HG03439 (cell line): ENCODE results near the gene ZNHIT3.
"Not testable (repeated sequence)": the region's sequence is repeated elsewhere in the genome, so short reads cannot be mapped to it uniquely, and the experiment has no call there.

Source experiments
- ATAC-seq: cut with Tn5 transposase; IDR thresholded peaks from one replicate; pipeline ENCODE4 v1.9.1; 2021; ENCODE audit warnings: mild to moderate bottlenecking, moderate library complexity; ENCODE audit not compliant: unreplicated experiment

The ZNHIT3 gene

DNA sequence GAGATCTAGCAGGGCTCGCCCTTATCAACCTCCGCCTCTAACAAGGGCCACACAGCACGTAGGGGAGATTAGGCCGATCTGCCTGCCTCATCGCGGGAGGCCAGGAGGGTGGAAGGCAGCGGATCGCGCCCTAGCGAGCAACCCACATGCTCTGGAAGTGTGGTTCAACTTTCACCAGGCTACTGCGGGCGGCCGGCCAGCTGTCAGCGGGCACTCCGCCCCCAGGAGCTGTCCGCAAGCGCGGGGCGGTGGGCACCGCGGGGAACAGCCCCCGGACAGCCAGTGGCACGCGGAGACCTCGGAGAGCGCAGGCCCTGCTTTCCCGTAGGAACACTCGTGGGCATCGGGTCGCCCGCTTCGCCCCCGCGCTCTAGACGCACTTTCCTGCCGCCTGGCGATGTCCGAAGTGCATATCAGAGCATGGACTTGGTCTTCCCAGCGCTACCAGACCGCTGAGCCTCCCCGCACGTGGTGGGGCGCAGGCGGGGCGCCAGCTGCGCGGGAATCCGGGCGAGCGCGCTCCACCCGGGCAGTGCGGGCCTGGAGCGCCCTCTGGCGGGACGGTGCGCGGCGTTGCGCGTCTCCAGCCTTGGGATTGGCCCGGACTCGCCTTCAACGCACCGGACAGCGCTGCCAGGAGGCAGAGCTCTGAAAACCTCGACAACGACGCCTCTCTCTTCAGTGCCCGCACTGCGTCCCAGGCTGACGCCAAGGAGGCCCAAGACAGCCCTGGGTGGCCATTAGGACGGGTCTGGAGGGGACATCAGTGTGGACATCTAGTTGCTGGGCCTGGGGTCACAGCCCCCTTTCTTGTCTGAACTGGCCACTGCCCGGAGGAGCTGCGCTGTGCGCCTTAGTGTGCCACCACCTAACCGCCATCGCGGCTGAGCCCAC, 3.6 kb upstream of the ZNHIT3 start:
- peak; percentile 24 for ATAC-seq

DNA sequence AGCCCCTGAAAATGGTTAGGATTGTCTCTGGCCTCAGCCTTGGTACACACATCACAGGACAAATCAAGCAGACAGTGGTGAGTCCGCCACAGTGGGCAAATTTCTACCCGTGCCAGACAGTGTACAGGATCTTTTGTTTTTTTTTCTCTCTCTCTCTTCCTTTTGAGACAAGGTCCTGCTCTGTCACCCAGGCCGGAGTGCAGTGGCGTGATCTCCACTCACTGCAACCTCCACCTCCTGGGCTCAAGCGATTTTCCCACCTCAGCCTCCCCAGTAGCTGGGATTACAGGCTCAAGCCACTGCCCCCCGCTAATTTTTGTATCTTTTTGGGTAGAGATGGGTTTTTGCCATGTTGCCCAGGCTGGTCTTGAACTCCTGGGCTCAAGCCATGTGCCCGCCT, 2.5 kb upstream of the ZNHIT3 start:
- not testable (repeated sequence) for ATAC-seq

DNA sequence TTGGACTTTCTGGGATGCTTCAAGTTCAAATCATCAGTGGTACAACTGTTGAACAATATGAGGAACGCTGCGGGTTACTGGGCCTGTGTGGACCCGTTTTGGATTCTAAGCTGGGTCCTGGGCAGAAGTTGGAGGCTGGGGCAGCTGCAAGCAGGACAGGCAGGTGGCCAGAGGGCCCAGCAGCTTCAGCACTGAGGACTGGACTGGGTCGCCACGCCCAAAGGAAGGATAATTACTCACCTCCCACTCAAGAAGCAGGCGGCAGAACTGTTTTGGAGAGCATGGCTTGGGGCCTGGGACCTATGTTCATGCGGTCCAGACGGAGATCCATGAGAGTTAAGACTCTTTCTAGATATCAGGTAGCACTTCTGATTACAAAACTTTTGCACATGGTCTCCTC, 1.5 kb upstream of the ZNHIT3 start:
- ATAC-seq = no peak

DNA sequence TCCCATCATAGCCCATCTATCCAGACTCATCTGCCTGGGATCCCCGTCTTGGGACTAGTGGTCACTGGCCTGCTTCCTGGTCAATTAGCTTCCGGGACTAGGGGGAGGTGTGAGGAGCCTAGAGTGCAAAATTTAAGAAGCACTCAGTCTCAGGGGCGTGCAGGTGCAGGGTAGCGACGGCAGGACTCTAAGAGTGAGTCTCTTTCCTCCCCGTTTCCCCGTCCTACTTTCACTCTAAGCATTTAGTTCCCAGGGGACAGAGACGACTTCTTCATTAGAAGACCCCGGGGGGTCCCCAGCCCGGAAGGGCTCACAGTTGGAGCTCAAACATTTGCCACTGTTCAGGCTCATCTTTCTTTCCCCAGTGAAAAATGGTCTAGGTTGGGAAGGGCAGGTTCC, 677 bp upstream of the ZNHIT3 start:
- ATAC-seq = no peak

DNA sequence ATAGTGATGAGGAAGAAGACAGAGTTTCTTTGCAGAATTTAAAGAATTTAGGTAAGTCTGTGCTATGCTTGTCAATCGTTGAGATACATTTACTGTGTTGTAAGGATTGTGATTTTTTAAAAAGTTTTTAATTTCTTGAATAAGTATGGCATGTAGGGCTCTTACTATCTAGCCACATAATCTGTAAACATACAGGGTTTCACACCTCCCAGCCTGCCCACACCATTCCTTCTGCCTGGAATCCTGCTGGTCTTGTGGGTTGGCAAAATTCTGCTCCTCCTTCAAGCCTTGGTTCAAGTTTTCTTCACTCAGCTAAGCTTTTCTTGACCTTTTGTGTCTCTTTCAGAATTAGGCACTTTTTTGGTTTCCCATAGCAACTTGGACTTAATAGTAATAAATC, 7.5 kb downstream of the ZNHIT3 start:
- ATAC-seq = no peak

DNA sequence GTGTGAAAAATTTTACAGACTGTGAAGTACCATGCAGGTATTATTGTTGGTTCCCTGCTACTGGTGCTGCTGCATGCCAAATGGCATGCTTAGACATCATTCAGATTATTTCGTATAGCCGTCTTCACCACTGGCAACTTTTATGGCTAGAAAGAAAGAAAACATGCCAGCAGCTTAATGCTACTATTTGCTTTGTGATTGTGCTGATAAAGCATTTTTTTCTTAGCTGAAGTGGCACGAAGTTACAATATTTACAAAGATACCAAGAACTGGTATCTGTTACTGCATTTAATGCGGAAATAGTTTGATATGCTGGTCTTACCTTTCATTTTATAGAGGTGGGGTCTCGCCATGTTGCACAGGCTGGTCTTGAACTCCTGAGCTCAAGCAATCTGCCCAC, 8.2 kb downstream of the ZNHIT3 start:
- no peak for ATAC-seq

DNA sequence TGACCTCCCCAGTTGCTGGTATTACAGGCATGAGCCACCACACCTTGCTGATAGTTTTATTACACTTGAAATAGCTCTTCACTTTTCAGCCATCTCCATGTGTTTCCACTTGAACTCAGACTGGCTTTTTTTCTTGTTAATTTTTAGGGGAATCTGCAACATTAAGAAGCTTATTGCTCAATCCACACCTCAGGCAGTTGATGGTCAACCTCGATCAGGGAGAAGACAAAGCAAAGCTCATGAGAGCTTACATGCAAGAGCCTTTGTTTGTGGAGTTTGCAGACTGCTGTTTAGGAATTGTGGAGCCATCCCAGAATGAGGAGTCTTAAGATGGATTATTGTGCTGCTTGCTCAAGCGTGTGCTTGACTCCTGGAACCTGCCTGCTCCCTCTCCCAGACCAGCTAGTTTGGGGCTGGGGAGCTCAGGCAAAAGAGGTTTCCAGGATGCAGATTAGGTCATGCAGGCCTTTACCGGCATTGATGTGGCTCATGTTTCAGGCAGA, 8.6 kb downstream of the ZNHIT3 start:
- no peak for ATAC-seq

DNA sequence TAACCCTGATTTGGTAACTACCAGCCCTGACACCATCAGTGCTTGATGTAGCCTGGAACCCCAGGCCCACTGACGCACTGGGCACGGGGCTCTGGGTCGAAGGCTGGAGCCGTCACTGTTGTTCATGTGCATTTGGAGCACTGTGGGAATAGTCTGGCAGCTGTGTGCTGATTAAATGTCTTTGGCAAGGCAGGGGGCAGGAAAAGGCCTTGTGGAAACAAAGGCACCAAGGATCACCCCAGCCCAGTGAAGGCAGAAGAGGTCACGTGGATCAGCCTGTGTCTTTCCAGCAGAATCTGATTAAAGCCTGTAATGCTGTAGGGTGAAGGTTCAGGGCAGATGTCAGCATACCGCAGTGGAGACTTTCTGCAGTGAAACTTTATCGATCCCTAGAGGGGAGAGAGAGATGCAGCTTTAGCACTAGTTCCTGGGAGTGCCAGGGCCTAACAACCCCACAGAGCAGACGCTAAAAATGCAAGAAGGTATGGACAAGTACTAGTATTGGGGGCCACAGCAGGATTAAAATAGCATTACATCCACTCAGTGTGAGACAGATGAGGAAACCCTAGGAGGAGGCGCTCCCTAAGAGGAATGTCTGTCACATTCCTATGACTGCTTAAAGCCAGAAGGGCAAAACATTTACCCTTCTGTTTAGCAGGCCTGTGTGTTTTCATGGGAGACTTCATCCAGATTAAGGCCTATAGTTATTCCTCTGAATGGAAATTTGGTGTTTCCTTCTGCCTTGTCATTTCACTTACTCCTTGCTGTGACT, 9.7 kb downstream of the ZNHIT3 start:
- ATAC-seq = no peak

DNA sequence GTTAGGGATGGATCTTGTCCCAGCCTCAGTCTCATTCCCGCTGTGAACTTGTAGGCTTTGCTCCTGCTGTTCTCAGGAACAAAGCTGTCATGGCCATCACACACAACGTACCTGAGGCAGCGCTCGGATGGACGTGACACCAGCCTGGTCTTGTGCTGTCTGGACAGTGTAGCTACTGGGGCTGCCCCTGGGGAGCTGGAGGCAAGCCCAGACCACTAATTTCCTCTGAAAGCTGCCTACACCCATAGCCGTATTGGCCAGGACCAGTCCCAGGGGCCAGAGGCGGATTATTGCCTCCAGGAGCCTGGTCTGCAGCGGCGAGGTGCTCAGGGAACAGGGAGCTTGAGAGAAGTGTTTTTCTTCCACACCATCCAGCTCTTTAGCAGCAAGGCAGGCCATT, 11.7 kb downstream of the ZNHIT3 start:
- ATAC-seq = no peak

DNA sequence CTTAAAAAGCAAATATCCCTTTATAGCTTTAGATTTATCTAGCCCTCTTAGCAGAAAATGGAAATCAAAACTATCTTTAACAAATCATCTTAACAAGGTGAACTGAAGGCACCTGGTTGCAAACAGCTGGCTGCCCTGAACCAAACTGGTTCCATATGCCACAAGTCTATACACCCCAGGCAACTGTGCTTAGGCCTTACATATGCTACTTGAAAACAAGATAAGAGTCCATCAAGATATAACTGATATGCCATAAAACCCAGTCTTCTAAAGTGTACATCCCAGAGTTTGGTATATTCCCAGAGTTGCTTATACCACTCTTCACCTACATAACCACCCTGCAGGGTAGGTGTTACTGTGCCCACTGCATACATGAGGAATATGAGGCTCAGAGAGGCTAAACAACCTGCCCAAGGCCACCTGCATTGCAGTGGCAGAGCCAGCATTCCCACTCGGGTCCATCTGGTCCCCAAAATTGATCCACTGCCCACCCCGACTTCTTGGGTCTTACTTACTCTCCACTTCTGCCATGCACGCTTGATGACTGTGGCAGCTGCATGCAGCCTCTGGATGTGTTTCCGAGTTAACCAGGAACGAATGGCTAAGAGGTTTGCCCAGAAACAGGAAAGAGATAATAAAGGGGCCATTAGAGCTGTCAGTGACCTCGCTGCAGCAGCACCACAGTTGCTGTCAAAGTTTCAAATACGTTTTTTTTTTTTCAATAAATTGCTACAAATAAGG, 12.2 kb downstream of the ZNHIT3 start:
- ATAC-seq = no peak

DNA sequence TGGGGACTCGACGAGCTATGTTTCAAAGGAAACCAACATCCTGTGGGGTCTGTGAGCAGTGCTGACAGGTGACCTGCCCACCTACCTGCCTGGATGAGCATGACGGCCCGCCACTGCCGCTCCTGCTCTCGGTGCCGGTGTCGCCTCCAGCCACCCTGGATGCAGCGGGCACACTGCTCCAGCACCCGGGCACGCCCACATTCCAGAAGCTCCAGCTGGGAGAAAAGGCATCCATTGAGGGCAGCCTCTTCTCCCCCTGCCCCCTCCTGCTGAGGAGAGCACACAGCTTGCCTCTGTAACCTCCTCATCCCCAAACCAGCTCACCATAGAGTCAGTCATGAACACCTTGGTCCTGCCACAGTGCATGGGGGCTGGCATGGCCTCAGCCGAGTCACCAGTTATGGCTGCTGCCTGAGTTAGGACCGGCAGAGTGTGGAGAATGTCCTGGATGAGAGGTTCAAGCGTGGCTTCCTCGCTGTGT, 14.3 kb downstream of the ZNHIT3 start:
- no peak for ATAC-seq

DNA sequence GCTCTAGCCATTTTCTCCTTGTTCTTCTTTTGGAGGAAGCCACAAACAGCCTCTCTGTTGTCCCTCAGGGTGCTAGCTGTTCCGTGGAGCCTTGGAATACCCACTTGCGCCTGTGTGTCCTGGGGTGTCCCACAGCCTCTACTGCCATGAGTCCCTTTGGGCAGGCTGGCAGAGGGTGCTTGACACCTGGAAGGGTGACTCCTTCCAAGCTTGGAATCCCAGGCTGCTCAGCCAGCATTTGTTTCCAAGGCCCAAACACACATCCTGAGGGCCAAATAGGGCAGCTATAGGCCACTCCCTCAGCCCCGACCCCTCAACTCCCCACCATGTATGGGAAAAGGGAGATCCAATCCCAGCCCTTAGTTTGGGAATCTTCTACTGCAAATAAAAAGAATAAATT, 14.9 kb downstream of the ZNHIT3 start:
- no peak for ATAC-seq

DNA sequence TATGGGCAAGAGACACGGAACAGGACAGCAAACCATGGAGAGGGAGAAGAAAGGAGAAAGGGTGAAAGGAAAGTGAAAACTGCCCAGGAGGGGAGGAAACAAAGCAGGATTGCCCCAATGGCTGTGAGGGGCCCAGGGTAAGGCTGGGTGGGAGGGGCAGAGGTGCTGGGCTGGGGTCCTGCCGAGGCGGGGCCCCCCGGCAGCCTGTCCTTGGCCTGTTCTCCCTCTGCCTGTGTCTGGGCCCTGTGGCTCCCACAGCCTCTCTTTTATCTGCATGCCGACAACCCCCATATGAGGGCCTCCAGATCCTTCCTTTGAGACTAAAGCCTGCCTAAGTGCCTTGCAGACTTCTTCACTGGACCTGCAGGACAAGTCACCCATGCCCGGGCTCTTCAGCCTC, 15.5 kb downstream of the ZNHIT3 start:
- ATAC-seq = no peak

DNA sequence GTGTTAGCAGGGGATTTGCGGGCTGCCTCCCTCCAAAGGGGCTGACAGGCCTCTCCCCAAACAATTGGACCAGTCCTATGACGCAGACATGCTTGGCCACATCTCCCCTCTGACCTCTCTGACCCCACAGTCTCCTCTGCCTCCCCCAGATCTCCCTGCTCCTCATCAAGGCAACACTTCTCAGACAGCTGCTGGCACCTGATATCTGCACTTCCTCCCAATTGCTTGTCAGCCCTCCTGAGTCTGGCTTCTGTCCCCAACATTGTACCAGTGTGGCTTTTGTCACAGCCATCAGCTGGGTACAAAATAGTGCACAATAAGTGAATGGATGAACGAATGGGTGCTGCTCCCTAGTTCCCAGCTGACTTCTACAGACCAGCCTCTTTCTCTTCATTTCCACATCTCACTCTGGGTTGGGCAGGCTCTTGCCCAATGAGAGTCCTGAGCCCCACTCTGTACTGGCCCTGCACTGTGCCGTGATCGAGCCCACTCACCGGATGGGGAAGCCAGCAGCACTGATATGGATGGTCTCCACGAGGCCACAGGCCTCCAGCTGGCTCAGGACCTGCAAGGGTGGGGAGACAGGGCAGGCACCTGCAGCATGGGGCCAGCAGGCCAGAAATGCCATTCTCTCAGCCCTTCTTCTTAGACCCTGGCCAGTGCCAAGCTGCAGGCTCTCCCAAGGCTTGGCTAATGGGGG, 17.1 kb downstream of the ZNHIT3 start:
- no peak for ATAC-seq

DNA sequence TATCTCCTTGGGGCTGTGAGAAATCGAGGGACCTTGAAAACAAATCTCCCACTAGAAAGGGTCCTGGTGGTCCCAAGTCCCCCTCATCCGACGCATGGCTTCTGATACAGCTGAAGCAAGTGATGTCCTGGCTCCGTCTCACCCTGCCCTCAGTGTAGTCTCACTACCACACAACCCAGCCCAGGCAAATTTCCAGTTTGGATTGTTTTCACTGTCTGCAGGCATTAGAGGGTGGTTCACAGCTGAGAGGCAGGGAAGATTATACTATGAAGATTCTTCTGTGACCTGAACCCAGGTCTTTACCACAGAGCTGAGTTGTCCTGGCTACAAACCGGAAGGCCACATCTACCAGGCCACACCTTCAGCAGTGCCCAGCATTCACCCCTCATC, 17.7 kb downstream of the ZNHIT3 start:
- ATAC-seq = no peak

DNA sequence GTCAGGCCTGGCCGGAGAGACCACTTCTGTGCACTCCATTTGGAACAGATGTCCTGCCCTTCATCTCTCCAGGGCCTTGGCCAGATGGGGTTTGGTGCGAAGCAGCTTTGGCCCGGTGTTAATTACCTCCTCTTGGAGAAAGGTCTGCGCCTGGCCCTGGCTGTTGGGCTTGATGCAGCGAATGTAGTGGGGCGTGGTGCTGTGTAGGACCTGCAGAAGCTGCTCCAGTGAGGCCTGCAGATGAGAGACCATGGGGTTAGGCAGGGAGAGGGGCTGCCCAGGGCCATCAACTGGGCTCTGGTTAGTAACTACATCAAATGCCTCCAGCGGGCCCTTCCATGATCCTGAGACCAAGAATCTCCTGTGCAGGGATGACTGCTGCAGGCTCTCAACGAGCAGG, 18.7 kb downstream of the ZNHIT3 start:
- ATAC-seq = no peak

DNA sequence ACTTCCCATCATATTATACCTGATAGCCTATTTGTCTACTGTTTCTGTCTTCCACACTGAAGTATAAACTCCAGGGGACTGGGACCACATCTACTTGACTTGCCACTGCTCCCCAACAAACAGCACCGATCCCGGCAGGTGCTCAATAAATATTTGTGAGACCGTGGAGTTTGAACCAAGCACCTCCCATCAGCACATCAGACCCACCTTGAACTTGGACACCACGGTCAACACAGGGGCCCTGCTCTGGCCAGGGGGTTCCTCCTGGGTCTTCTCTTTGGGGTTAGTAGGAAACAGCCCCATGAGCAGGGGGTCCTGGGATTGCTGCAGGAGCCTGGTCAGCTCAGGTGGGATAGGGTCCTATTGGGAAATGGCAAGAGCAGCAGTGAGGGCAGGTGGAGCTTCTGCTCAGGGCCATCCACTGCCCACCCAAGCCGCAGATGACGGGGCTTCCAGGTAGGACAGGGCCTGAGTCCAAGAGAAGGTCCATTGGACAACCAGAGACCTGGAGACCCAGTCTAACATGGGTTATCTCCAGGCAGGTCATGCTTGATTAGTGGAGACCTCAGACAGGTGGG, 19.9 kb downstream of the ZNHIT3 start:
- ATAC-seq = no peak

DNA sequence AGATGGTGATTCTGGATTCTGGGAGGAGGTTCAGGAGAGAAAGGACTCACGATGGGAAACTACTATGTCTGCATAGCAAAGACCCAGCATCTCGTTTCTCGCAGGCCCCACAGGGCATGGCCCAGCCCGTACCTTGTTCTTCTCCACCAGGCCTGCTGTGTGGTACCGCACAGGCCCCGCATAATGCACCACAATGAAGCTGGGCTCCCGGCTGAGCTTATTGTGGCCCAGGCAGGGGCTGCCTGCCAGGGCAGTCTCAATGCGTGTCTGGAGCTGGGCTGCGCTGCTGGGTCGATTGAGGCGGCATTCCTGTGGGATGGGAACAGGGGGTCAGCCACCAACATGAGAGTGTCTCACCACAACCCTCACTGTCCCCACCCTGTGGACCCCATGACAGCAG, 20.4 kb downstream of the ZNHIT3 start:
- ATAC-seq = no peak

DNA sequence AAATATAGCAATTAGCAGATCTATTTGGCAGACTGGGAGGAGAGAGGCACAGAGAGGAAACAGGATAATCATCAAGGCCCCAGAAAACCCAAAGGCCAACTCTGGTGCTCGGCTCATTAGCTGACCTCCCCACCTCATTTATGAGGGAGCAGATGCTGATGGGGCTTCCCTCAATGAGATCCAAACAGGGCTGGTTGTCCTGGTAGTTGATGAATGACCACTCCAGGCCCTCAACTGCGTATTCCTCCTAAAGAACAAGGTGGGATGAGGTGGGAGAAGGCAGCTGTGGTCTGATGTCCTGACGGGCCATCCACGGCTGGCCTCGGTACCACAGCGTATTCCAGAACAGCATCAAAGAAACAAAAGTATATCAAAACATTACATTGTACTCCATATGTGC, 20.8 kb downstream of the ZNHIT3 start:
- no peak for ATAC-seq

DNA sequence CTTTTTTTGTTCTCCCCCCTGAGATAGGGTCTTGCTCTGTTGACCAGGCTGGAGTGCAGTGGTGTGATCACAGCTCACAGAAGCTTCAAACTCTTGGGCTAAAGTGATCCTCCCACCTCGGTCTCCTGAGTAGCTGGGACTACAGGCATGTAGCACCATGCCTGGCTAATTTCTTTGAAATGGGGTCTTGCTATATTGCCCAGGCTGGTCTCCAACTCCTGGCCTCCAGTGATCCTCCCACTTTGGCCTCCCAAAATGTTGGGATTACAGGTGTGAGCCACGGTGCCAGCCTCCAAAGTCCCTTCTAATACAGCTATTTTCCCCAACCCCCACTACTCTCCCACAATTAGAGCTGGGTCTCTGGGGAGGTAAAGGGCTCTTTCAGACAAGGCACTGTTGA, 22.0 kb downstream of the ZNHIT3 start:
- ATAC-seq = not testable (repeated sequence)
